Astrocyte (in vitro differentiated cells and primary cell): ENCODE results near the gene NUTF2.

ENCODE experiments used
- CTCF ChIP-seq: IDR thresholded peaks from 2 replicates; pipeline ENCODE4 v1.5.1; 2011; ENCODE audit warnings: low read depth, mild to moderate bottlenecking, inconsistent platforms, low read length, moderate library complexity; ENCODE audit not compliant: insufficient read depth
- EZH2 ChIP-seq: IDR thresholded peaks from 2 replicates; pipeline ENCODE4 v1.6.1; 2012; ENCODE audit warnings: mild to moderate bottlenecking, low read length, inconsistent platforms; ENCODE audit not compliant: insufficient read depth

GRCh38 chr16:67811899-67812298, 34.8 kb upstream of the NUTF2 start:
- TF ChIP-seq CTCF = no peak
- TF ChIP-seq EZH2 = no peak
